A172 (cell line): ENCODE results near the gene FOXRED2. TPM values are rescaled to one million over a fixed set of nuclear protein-coding genes. Genes with fewer than 3 reads are reported as not detected.
"Not testable (repeated sequence)": the region's sequence is repeated elsewhere in the genome, so short reads cannot be mapped to it uniquely, and the experiment has no call there.

ENCODE experiments used
- DNase-seq: peaks from one replicate; pipeline ENCODE4 v3.0.0-alpha.2; 2015; ENCODE audit warnings: low spot score
- total RNA-seq: library from RNA; depleted of rRNA; stranded (reverse); fragments of >200 nt; shearing (Covaris generic); gene quantifications from 2 replicates; pipeline ENCODE4 v1.2.3, GENCODE V29; 2014; rRNA removed

FOXRED2 gene
- total RNA-seq, 1 experiment from 2014 or later: 18.4 TPM

DNA sequence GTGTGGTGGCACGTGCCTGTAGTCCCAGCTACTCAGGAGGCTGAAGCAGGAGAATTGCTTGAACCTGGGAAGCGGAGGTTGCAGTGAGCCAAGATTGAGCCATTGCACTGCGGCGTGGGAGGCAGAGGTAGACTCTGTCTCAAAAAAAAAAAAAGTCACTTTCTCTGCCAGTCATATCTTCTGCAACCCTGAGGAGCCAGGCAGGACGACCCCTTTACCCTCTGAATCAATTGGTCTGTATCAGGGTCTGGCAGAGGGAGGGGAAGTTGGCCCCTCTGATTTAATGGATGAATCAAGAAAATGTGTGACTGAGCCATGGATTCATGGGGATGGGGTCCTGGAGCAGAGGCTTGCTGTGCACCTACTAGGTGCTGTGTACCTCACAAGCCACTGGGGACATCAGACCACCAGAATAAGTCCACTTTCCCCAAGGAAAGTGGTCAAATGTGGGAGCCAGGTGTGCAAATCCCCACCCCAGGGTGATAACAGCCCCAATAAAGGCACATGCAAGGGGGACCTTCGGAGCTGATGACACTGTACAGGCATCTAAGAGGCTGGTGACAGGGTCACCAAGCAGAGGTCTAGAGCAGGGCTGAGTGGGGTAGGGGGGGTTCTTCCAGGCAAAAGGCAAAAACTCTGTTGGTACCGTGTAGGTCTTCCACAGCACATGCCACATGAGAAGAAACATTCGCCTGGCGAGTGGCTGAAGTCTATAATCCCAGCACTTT lies 54.4 kb downstream of the FOXRED2 start:
- no peak for DNase-seq

DNA sequence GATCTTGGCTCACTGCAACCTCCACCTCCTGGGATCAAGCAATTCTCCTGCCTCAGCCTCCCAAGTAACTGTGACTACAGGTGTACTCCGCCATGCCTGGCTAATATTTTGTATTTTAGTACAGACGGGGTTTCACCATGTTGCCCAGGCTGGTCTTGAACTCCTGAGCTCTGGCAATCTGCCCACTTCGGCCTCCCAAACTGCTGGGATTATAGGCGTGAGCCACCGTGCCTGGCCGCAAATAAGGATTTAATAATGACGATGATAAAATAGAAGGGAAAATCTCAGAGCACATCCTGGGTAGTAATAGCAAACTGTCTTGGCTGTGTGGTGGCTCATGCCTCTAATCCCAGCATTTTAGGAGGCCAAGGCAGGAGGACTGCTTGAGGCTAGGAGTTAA lies 55.9 kb downstream of the FOXRED2 start:
- not testable (repeated sequence) for DNase-seq

GRCh38 chr22:36449596-36450175 lies 57.2 kb downstream of the FOXRED2 start:
- no peak for DNase-seq

GRCh38 chr22:36447632-36448031 lies 59.2 kb downstream of the FOXRED2 start:
- DNase-seq: no peak

DNA sequence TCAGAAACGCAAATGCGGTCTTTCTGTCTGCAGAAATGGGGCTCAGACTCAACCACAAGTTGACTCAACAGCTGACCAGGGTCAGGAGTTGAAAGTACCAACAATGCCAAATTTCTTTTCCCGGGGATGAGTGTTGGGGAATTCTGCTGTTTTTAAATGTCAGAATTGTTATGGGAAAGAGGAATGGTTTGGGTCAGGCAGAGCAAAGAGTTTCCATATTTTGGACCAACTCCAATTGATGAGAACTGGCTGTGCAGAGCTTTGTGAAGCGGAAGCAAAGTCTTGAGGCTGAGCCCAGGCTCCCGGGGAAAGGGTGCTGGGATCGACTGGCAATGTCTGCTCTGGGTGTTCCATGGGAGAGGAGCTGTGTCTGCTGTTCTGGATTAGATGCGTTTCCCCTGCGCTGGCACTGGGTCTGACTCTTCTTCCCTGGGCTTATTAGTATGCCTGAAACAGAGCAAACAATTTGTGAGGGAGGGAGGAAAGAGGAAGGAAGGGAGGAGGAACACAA lies 61.6 kb downstream of the FOXRED2 start:
- peak; percentile 79 for DNase-seq

DNA sequence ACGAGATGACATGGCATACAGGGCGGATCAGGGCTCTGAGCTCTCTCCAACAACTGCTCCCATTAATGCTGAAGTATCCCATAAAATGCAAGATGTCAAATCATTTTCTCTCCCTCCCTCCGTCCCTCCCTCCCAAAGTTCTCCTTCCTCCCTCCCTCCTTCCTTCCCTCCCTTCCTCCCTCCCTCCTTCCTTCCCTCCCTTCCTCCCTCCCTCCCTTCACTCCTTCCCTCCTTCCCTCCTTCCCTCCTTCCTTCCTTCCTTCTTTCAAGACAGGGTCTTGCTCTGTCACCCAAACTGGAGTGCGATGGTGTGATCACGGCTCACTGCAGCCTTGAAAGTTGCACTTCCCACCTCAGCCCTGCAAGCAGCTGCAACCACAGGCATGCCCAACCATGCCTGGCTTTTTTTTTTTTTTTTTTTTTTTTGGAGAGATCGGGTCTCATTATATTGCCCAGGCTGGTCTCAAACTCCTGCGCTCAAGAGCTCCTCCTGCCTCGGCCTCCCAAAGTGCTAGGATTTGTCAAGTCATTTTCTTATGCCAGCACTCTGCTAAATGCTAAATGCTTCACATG lies 63.6 kb downstream of the FOXRED2 start:
- no peak for DNase-seq

DNA sequence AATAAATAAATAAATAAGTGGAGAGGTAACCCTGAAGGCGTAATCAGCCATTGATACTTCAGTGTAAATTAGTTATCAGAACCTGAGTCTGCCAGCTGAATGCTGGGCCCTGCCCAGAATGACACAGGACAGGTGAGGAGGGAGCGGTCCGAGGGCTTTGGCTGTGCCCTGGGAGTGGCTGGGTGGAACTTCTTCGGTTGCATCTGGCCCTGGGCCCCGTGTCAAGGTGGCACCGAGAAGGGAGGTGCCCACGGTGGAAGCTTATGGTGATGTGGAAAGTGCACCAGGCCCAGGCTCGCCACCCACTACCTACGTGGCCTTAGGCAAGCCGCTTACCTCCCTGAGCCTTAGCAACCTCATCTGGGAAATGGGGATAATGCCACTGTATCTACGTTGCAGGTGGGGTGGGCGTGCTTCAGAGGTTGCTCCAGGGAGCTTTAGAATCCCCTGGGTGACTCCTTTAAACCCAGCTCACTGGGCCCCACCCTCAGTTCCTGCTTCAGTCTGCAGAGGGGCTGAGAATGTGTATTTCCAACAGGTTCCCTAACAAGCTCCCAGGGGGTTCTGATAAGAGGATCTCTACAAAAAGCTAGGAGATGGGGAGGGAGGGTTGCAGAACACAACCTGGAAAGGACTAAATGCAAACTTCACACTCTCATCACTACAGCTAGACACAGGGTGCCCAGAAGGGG lies 64.2 kb downstream of the FOXRED2 start:
- no peak for DNase-seq

DNA sequence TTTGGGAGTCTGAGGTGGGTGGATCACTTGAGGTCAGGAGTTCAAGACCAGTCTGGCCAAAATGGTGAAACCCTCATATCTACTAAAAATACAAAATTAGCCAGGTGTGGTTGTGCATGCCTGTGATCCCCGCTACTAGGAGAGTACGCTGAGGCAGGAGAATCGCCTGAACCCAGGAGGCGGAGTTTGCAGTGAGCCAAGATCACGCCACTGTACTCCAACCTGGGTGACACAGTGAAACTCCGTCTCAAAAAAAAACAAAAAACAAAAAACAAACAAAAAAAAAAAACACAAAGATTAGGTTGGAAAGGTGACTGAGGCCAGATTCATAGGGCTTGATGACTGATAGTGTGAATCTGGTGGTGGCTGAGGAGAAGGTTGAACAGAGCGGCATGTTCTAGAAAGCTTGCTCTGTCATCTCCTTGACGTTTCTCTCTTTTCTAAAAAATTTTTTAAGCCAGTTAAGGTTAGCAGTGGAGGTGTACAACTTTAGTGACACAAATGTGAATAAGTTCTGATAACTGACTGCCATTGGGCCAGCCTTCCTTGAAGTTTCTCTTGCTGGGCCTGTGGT lies 66.3 kb downstream of the FOXRED2 start:
- DNase-seq: no peak

DNA sequence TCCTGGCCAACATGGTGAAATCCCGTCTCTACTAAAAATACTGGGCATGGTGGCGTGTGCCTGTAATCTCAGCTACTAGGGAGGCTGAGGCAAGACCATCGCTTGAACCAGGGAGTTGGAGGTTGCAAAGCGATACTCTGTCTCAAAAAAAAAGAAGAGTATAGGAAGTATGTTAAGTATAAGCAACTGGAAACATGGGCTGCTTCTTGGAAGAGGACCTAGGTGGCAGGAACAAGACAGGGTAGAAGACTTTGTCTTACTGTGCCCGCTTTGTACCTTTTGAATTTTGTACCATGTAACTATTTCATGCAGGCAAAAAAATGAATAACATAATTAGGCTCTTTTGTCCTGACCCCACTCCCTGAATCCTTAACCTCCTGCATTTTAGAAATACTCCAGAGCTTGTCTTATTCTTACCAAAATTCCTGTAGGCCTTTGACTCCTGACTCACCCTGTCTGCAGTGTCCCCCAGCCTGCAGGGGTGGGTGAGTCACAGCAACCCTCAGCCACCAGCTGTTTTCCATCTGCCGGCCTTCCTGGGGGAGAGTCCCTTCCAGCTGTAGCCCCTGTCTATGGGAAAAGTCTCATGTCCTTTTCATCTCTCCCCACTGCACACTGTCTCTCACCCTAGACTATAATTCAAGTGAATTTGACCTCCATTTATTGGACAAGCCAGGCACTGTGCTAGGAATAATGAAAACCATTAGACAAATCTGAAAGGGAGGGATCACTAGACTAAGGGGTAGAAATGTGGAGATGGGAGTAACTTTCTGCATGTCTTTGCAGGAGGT lies 67.2 kb downstream of the FOXRED2 start:
- peak; percentile 84 for DNase-seq

Other genes with a start within 250 kb of the FOXRED2 start
- 180 and 245 TPM in 2 replicates for gene MYH9, start 119.1 kb downstream of the FOXRED2 start, total RNA-seq
- gene TXN2, start 25.4 kb downstream of the FOXRED2 start, total RNA-seq: 9.9 and 24.2 TPM in 2 replicates
- gene EIF3D, start 22.1 kb upstream of the FOXRED2 start, total RNA-seq: 249 and 285 TPM in 2 replicates
- gene CACNG2, start 196.7 kb upstream of the FOXRED2 start, total RNA-seq: 0.24 TPM in 1 of 2 replicates, not detected in the other